Measurements from ENCODE around the gene LRCH1. TPM values are rescaled to one million over a fixed set of nuclear protein-coding genes. Genes with fewer than 3 reads are reported as not detected.

Gene LRCH1
- total RNA-seq, 1 donor from 2014 or later = 17.1 TPM

- no peak for FAIRE-seq
- DNase-seq (ENCODE audit: low spot score in 2 of 2) = no peak
Measured at GRCh38 chr13:46682015-46682414, 129.0 kb downstream of the LRCH1 start.

GRCh38 chr13:46682707-46683106 lies 129.7 kb downstream of the LRCH1 start:
- no peak for DNase-seq (ENCODE audit: low spot score in 2 of 2)
- FAIRE-seq = no peak

GRCh38 chr13:46683676-46684260 lies 130.8 kb downstream of the LRCH1 start:
- no peak for DNase-seq (ENCODE audit: low spot score in 2 of 2)
- no peak for FAIRE-seq

GRCh38 chr13:46684287-46685001 lies 131.5 kb downstream of the LRCH1 start:
- no peak for FAIRE-seq

GRCh38 chr13:46685006-46685730 lies 132.2 kb downstream of the LRCH1 start:
- no peak for FAIRE-seq

More at GRCh38 chr13:46684287-46685001, 131.5 kb downstream of the LRCH1 start:
- DNase-seq (ENCODE audit: low spot score in 2 of 2) = no peak

GRCh38 chr13:46686171-46686570 lies 133.2 kb downstream of the LRCH1 start:
- no peak for FAIRE-seq

More at GRCh38 chr13:46685006-46685730, 132.2 kb downstream of the LRCH1 start:
- DNase-seq (ENCODE audit: low spot score in 2 of 2) = no peak

GRCh38 chr13:46687810-46688209 lies 134.8 kb downstream of the LRCH1 start:
- DNase-seq (ENCODE audit: low spot score in 2 of 2) = no peak
- no peak for FAIRE-seq

More at GRCh38 chr13:46686171-46686570, 133.2 kb downstream of the LRCH1 start:
- DNase-seq (ENCODE audit: low spot score in 2 of 2) = no peak

- no peak for DNase-seq (ENCODE audit: low spot score in 2 of 2)
- no peak for FAIRE-seq
Measured at GRCh38 chr13:46688306-46688705, 135.3 kb downstream of the LRCH1 start.

- no peak for DNase-seq (ENCODE audit: low spot score in 2 of 2)
Measured at GRCh38 chr13:46698014-46698413, 145.0 kb downstream of the LRCH1 start.

GRCh38 chr13:46698910-46699460 lies 146.0 kb downstream of the LRCH1 start:
- DNase-seq (ENCODE audit: low spot score in 2 of 2) = no peak
- no peak for FAIRE-seq

More at GRCh38 chr13:46698014-46698413, 145.0 kb downstream of the LRCH1 start:
- FAIRE-seq = no peak

- DNase-seq (ENCODE audit: low spot score in 2 of 2) (no peak), FAIRE-seq (no peak)
Measured at GRCh38 chr13:46712524-46712923, 159.6 kb downstream of the LRCH1 start.

- no peak for FAIRE-seq
- no peak for DNase-seq (ENCODE audit: low spot score in 2 of 2)
Measured at GRCh38 chr13:46715363-46715762, 162.4 kb downstream of the LRCH1 start.

GRCh38 chr13:46716821-46717220 lies 163.9 kb downstream of the LRCH1 start:
- no peak for FAIRE-seq

GRCh38 chr13:46717275-46717674 lies 164.3 kb downstream of the LRCH1 start:
- FAIRE-seq = no peak
- no peak for DNase-seq (ENCODE audit: low spot score in 2 of 2)

More at GRCh38 chr13:46716821-46717220, 163.9 kb downstream of the LRCH1 start:
- DNase-seq (ENCODE audit: low spot score in 2 of 2) = no peak

- FAIRE-seq (no peak), DNase-seq (ENCODE audit: low spot score in 2 of 2) (no peak)
Measured at GRCh38 chr13:46717856-46718255, 164.9 kb downstream of the LRCH1 start.

GRCh38 chr13:46720189-46720588 lies 167.2 kb downstream of the LRCH1 start:
- FAIRE-seq (no peak), DNase-seq (ENCODE audit: low spot score in 2 of 2) (no peak)

GRCh38 chr13:46721054-46721453 lies 168.1 kb downstream of the LRCH1 start:
- FAIRE-seq = peak; percentile 91
- DNase-seq (ENCODE audit: low spot score in 2 of 2) = peak; percentile 6 to 10

GRCh38 chr13:46726347-46726746 lies 173.4 kb downstream of the LRCH1 start:
- DNase-seq (ENCODE audit: low spot score in 2 of 2) (no peak), FAIRE-seq (no peak)

- no peak for FAIRE-seq
Measured at GRCh38 chr13:46728777-46729176, 175.8 kb downstream of the LRCH1 start.

GRCh38 chr13:46731535-46731934 lies 178.6 kb downstream of the LRCH1 start:
- no peak for FAIRE-seq
- no peak for DNase-seq (ENCODE audit: low spot score in 2 of 2)

More at GRCh38 chr13:46728777-46729176, 175.8 kb downstream of the LRCH1 start:
- no peak for DNase-seq (ENCODE audit: low spot score in 2 of 2)

GRCh38 chr13:46735425-46735824 lies 182.5 kb downstream of the LRCH1 start:
- FAIRE-seq = no peak
- no peak for DNase-seq (ENCODE audit: low spot score in 2 of 2)
